ENCODE results near the gene SCAI.
"Not testable (repeated sequence)": the region's sequence is repeated elsewhere in the genome, so short reads cannot be mapped to it uniquely, and the experiment has no call there.

SCAI gene

GRCh38 chr9:125121146-125121545 lies 22.2 kb downstream of the SCAI start:
- no peaks in the 10 kb centered on the region for H3K9me3 Mint-ChIP-seq
- H3K36me3 Mint-ChIP-seq (ENCODE audit: low read depth): peaks cover 31% of the 10 kb centered on the region
- DNase-seq: no peak
- H3K4me3 Mint-ChIP-seq: no peak overlapping the region
- TF ChIP-seq CTCF (IDR thresholded peaks at IDR 0.05): no peak
- no peaks in the 10 kb centered on the region for H3K27me3 Mint-ChIP-seq (ENCODE audit: low read depth, poor library complexity)
- peaks cover 21% of the 10 kb centered on the region for H3K4me1 Mint-ChIP-seq
- peak overlapping the region; percentile 9 for H3K27ac Mint-ChIP-seq

GRCh38 chr9:125119643-125120286 lies 23.6 kb downstream of the SCAI start:
- no peak for TF ChIP-seq CTCF (IDR thresholded peaks at IDR 0.05)
- Mint-ChIP-seq H3K27ac (peak overlapping the region; percentile 6), H3K9me3 (peaks cover 3% of the 10 kb centered on the region), H3K27me3 (ENCODE audit: low read depth, poor library complexity) (no peaks in the 10 kb centered on the region), H3K36me3 (ENCODE audit: low read depth) (peaks cover 30% of the 10 kb centered on the region), H3K4me3 (no peak overlapping the region), H3K4me1 (peaks cover 14% of the 10 kb centered on the region)
- no peak for DNase-seq

- not testable (repeated sequence) for DNase-seq; H3K4me3 Mint-ChIP-seq; H3K27me3 Mint-ChIP-seq (ENCODE audit: low read depth, poor library complexity); H3K27ac Mint-ChIP-seq
- Mint-ChIP-seq H3K9me3 (peaks cover 12% of the 10 kb centered on the region), H3K4me1 (peaks cover 14% of the 10 kb centered on the region), H3K36me3 (ENCODE audit: low read depth) (peaks cover 29% of the 10 kb centered on the region)
Measured at GRCh38 chr9:125118696-125119095, 24.6 kb downstream of the SCAI start.

GRCh38 chr9:125114503-125114902 lies 28.8 kb downstream of the SCAI start:
- H3K9me3 Mint-ChIP-seq: peaks cover 54% of the 10 kb centered on the region
- not testable (repeated sequence) for H3K4me1 Mint-ChIP-seq; DNase-seq; H3K27me3 Mint-ChIP-seq (ENCODE audit: low read depth, poor library complexity); H3K4me3 Mint-ChIP-seq; H3K27ac Mint-ChIP-seq
- peaks cover 65% of the 10 kb centered on the region for H3K36me3 Mint-ChIP-seq (ENCODE audit: low read depth)

- Mint-ChIP-seq H3K4me1 (no peaks in the 10 kb centered on the region), H3K27me3 (ENCODE audit: low read depth, poor library complexity) (peaks cover 8% of the 10 kb centered on the region), H3K4me3 (no peak overlapping the region), H3K27ac (no peak overlapping the region), H3K36me3 (ENCODE audit: low read depth) (peaks cover 57% of the 10 kb centered on the region), H3K9me3 (peaks cover 70% of the 10 kb centered on the region)
- TF ChIP-seq CTCF (IDR thresholded peaks at IDR 0.05): no peak
- DNase-seq: no peak
Measured at GRCh38 chr9:125110464-125110863, 32.9 kb downstream of the SCAI start.

GRCh38 chr9:125108541-125108940 lies 34.8 kb downstream of the SCAI start:
- H3K27me3 Mint-ChIP-seq (ENCODE audit: low read depth, poor library complexity); H3K4me3 Mint-ChIP-seq; DNase-seq; H3K27ac Mint-ChIP-seq; H3K4me1 Mint-ChIP-seq: not testable (repeated sequence)
- Mint-ChIP-seq H3K36me3 (ENCODE audit: low read depth) (peaks cover 44% of the 10 kb centered on the region), H3K9me3 (peaks cover 57% of the 10 kb centered on the region)

GRCh38 chr9:125106285-125106893 lies 36.9 kb downstream of the SCAI start:
- no peak for DNase-seq
- H3K27me3 Mint-ChIP-seq (ENCODE audit: low read depth, poor library complexity): peaks cover 2% of the 10 kb centered on the region
- no peaks in the 10 kb centered on the region for H3K4me1 Mint-ChIP-seq
- no peak overlapping the region for H3K4me3 Mint-ChIP-seq
- peaks cover 22% of the 10 kb centered on the region for H3K36me3 Mint-ChIP-seq (ENCODE audit: low read depth)
- peaks cover 36% of the 10 kb centered on the region for H3K9me3 Mint-ChIP-seq
- no peak overlapping the region for H3K27ac Mint-ChIP-seq
- TF ChIP-seq CTCF (IDR thresholded peaks at IDR 0.05): no peak
